HUES48 (cell line): ENCODE data around the gene DYNLT3.

ENCODE experiments used
- H3K27ac ChIP-seq: one replicate; pipeline ENCODE4 v1.7.0; 2013; ENCODE audit warnings: low read depth, low read length, inconsistent platforms
- H3K27me3 ChIP-seq: 2 replicates; pipeline ENCODE4 v1.6.1; 2013; ENCODE audit warnings: mild to moderate bottlenecking, low read length; ENCODE audit not compliant: control insufficient read depth, insufficient read depth
- H3K36me3 ChIP-seq: 2 replicates; pipeline ENCODE4 v1.6.1; 2013; ENCODE audit warnings: low read length; ENCODE audit not compliant: control insufficient read depth, insufficient read depth
- H3K4me1 ChIP-seq: 2 replicates; pipeline ENCODE4 v1.6.1; 2013; ENCODE audit warnings: mild to moderate bottlenecking, low read length; ENCODE audit not compliant: control insufficient read depth, insufficient read depth
- H3K4me3 ChIP-seq: 2 replicates; pipeline ENCODE4 v1.5.1; 2013; ENCODE audit warnings: mild to moderate bottlenecking, low read depth, low read length
- H3K9ac ChIP-seq: 2 replicates; pipeline ENCODE4 v1.6.1; 2013; ENCODE audit warnings: mild to moderate bottlenecking, low read depth, low read length, moderate library complexity
- H3K9me3 ChIP-seq: 2 replicates; pipeline ENCODE4 v1.6.1; 2013; ENCODE audit warnings: low read length; ENCODE audit not compliant: control insufficient read depth, insufficient read depth

Gene DYNLT3

DNA sequence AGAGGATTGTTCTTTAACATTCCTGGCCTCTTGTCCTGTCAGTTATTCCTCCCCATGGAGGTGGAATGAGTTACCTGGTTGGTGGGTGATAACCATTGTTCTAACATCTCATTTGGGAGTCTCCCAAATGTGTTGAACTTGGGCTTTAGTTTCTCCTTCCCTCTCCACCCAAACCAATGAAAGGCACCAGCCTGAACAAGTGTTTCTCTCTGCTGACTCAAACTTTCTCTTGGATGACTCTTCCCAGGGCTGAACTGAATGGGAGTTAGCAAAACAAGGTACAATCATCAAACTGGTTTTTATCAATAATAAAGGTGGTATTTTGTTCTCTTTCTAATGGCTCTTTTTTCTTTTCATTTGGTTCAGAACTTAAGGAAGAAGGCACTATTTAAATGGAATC lies 2.7 kb downstream of the DYNLT3 start:
- Histone ChIP-seq H3K4me3 (no peak overlapping the region), H3K9me3 (no peaks in the 10 kb centered on the region), H3K27ac (no peak overlapping the region), H3K4me1 (0 out of 2 replicates have a peak, but pooled peaks cover 10% of the 10 kb centered on the region), H3K36me3 (no peaks in the 10 kb centered on the region; the same call in 1 of the 2 replicates), H3K27me3 (no peaks in the 10 kb centered on the region), H3K9ac (no peak overlapping the region)

GRCh38 chrX:37840931-37841330 lies 6.4 kb downstream of the DYNLT3 start:
- no peak overlapping the region for H3K9ac ChIP-seq

DNA sequence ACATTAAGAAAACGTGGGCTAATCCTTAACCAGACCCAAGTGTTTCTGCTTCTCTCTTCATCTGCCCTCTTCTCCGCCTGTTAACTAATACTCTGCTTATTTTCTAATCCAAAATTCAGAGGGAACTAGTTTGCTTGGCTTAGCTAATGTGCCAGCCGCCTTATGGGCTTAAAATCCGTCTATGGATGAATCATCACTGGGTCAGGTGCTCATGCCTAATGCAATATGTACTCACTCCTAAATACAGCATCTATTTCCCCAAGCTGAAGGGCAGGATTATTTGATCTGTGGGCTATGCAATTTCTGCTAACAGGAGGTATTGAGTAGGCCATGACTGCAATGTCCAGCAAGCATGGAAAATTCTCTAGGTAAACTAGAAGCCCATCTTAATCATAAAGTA lies 12.4 kb downstream of the DYNLT3 start:
- no peaks in the 10 kb centered on the region for H3K4me1 ChIP-seq
- H3K4me3 ChIP-seq = no peak overlapping the region
- H3K36me3 ChIP-seq = no peaks in the 10 kb centered on the region; the same call in 1 of the 2 replicates
- no peaks in the 10 kb centered on the region for H3K9me3 ChIP-seq
- no peak overlapping the region for H3K9ac ChIP-seq
- H3K27ac ChIP-seq = no peak overlapping the region
- H3K27me3 ChIP-seq = no peaks in the 10 kb centered on the region

More at GRCh38 chrX:37840931-37841330, 6.4 kb downstream of the DYNLT3 start:
- no peaks in the 10 kb centered on the region for H3K27me3 ChIP-seq
- no peaks in the 10 kb centered on the region for H3K9me3 ChIP-seq
- H3K27ac ChIP-seq = no peak overlapping the region
- H3K4me3 ChIP-seq = no peak overlapping the region
- H3K4me1 ChIP-seq = 0 out of 2 replicates have a peak, but pooled peaks cover 10% of the 10 kb centered on the region
- H3K36me3 ChIP-seq = no peaks in the 10 kb centered on the region; the same call in 1 of the 2 replicates

DNA sequence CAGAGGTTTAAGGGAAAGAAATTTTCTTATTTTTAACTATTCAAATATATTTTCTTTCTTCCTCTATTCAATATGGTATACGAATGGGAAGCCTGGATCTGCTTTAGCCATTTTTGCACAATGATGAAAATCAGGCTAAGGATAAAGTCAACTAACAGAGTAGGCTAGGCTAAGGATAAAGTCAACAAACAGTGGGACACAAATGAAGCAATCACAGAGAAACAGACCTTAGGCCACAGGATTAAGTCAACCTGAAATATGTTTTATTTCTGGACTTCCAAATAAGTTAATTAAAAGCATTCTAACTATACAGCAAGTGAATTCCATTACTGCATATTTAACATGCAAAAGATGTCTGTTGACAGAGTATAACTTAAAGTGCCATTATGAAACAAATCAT lies 17.0 kb downstream of the DYNLT3 start:
- H3K27ac ChIP-seq = no peak overlapping the region
- H3K4me3 ChIP-seq = no peak overlapping the region
- H3K9me3 ChIP-seq = no peaks in the 10 kb centered on the region
- no peak overlapping the region for H3K9ac ChIP-seq
- no peaks in the 10 kb centered on the region for H3K36me3 ChIP-seq
- H3K4me1 ChIP-seq = no peaks in the 10 kb centered on the region
- H3K27me3 ChIP-seq = no peaks in the 10 kb centered on the region

DNA sequence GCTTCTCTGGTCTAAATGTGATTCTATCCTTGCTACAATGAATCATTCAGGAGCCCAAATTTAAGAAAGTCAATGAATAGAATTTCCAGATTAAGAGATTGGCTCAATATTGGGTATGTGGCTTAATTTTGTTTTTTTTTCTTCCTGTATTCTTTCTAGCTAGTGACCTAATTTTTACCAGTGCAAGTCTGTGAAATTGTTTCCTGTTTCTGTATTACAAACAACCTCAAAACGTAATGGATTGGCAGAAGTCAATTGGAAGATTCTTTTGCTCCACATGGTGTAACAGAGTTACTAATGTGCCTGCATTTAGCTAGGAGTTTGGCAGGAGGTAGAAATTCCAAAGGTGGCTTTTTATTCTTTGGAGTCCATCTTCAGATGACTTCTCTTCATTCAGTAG lies 17.6 kb downstream of the DYNLT3 start:
- H3K9me3 ChIP-seq = no peaks in the 10 kb centered on the region
- 0 out of 2 replicates have a peak, but pooled peaks cover 4% of the 10 kb centered on the region for H3K4me1 ChIP-seq
- H3K27ac ChIP-seq = no peak overlapping the region
- no peaks in the 10 kb centered on the region for H3K36me3 ChIP-seq
- H3K27me3 ChIP-seq = no peaks in the 10 kb centered on the region
- no peak overlapping the region for H3K9ac ChIP-seq
- no peak overlapping the region for H3K4me3 ChIP-seq

- H3K36me3 ChIP-seq = no peaks in the 10 kb centered on the region
- H3K27ac ChIP-seq = no peak overlapping the region
- no peaks in the 10 kb centered on the region for H3K9me3 ChIP-seq
- H3K9ac ChIP-seq = no peak overlapping the region
- H3K4me1 ChIP-seq = 0 out of 2 replicates have a peak, but pooled peaks cover 5% of the 10 kb centered on the region
- no peak overlapping the region for H3K4me3 ChIP-seq
- H3K27me3 ChIP-seq = no peaks in the 10 kb centered on the region
These were observed 22.0 kb downstream of the DYNLT3 start for GRCh38 chrX:37825215-37825842.

DNA sequence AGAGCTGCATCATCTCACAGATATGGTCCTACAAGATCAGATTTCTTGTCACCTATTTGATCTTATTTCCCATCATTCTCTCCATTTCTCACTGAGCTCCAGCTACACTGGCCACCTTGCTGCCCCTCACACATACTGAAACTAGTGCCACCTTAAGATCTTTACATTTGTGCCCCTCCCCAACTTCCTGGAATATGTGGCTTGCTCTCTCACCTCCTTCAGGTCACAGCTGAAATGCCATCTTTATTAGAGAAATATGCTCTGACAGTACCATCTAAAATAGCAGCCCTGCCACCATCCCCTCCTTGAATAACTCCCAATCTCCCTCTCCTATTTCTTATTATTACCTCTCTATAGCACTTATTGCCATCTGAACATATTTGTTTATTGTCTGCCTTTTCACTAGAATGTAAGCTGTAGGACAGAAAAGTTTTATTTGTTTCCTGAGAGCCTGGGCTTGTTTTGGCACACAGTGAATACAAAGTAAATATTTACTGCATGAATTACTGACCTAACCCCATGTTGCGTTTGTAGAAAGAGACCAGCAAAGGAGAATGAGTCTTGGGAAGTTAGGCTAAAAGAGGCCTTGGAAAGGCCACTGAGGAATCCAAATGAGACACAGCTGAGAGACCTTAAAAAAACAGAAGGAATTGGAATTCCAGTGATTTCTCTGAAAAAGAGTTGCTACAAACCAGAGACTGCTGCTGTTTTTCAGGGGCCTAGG lies 22.7 kb downstream of the DYNLT3 start:
- no peaks in the 10 kb centered on the region for H3K27me3 ChIP-seq
- no peak overlapping the region for H3K9ac ChIP-seq
- H3K4me1 ChIP-seq = 0 out of 2 replicates have a peak, but pooled peaks cover 5% of the 10 kb centered on the region
- H3K4me3 ChIP-seq = no peak overlapping the region
- no peaks in the 10 kb centered on the region for H3K36me3 ChIP-seq
- H3K9me3 ChIP-seq = no peaks in the 10 kb centered on the region
- no peak overlapping the region for H3K27ac ChIP-seq

- H3K9me3 ChIP-seq = no peaks in the 10 kb centered on the region
- H3K27me3 ChIP-seq = no peaks in the 10 kb centered on the region
- H3K36me3 ChIP-seq = no peaks in the 10 kb centered on the region
- no peak overlapping the region for H3K27ac ChIP-seq
- 0 out of 2 replicates have a peak, but pooled peaks cover 5% of the 10 kb centered on the region for H3K4me1 ChIP-seq
- no peak overlapping the region for H3K9ac ChIP-seq
- H3K4me3 ChIP-seq = no peak overlapping the region
These were observed 26.7 kb downstream of the DYNLT3 start for GRCh38 chrX:37820646-37821045.

GRCh38 chrX:37818031-37818430 lies 29.3 kb downstream of the DYNLT3 start:
- Histone ChIP-seq H3K36me3 (no peaks in the 10 kb centered on the region), H3K27ac (no peak overlapping the region), H3K27me3 (no peaks in the 10 kb centered on the region), H3K4me1 (no peaks in the 10 kb centered on the region), H3K9ac (no peak overlapping the region), H3K4me3 (no peak overlapping the region), H3K9me3 (no peaks in the 10 kb centered on the region)

- H3K27ac ChIP-seq = no peak overlapping the region
- no peaks in the 10 kb centered on the region for H3K9me3 ChIP-seq
- H3K9ac ChIP-seq = no peak overlapping the region
- H3K36me3 ChIP-seq = no peaks in the 10 kb centered on the region
- H3K27me3 ChIP-seq = no peaks in the 10 kb centered on the region
- no peak overlapping the region for H3K4me3 ChIP-seq
- no peaks in the 10 kb centered on the region for H3K4me1 ChIP-seq
These were observed 29.8 kb downstream of the DYNLT3 start for GRCh38 chrX:37817579-37817978.

GRCh38 chrX:37817176-37817575 lies 30.2 kb downstream of the DYNLT3 start:
- H3K4me3 ChIP-seq = no peak overlapping the region
- H3K27me3 ChIP-seq = no peaks in the 10 kb centered on the region
- H3K27ac ChIP-seq = no peak overlapping the region
- H3K9me3 ChIP-seq = no peaks in the 10 kb centered on the region
- no peaks in the 10 kb centered on the region for H3K36me3 ChIP-seq
- no peaks in the 10 kb centered on the region for H3K4me1 ChIP-seq
- no peak overlapping the region for H3K9ac ChIP-seq
